Right cardiac atrium (tissue), 5 donors: Measurements from ENCODE around the gene RDH16. TPM values are rescaled to one million over a fixed set of nuclear protein-coding genes. Genes with fewer than 3 reads are reported as not detected.

Source experiments
- ATAC-seq, 2 donors: fragments of 200-7000 bp; cut with Tn5 transposase; one replicate each; pipeline versions ENCODE4 v1.8.0 to v1.9.1; 2020; ENCODE audit warnings: moderate library complexity in 2 of 2, mild to moderate bottlenecking in 1 of 2
- DNase-seq, 3 donors: peaks; one replicate each; pipeline ENCODE4 v3.0.0-alpha.2; 2020
- H3K27ac ChIP-seq: one replicate; pipeline ENCODE4 v1.5.1; 2013; ENCODE audit warnings: mild to moderate bottlenecking, low read length, control low read depth, moderate library complexity
- H3K27me3 ChIP-seq: one replicate; pipeline ENCODE4 v1.6.1; 2013; ENCODE audit not compliant: control insufficient read depth, insufficient read depth
- H3K4me1 ChIP-seq: one replicate; pipeline ENCODE4 v1.6.1; 2013; ENCODE audit warnings: low read length; ENCODE audit not compliant: control insufficient read depth, insufficient read depth
- H3K4me3 ChIP-seq: one replicate; pipeline ENCODE4 v1.5.1; 2013; ENCODE audit warnings: low read length, control low read depth
- H3K9me3 ChIP-seq: one replicate; pipeline ENCODE4 v1.6.1; 2013; ENCODE audit warnings: low read length; ENCODE audit not compliant: control insufficient read depth
- WGBS: extraction: QIAGEN DNeasy Blood & Tissue Kit; methylation state at CpG from one replicate; pipeline ENCODE4 v1.1.7; 2013; 5-methylcytosine and 5-hydroxymethylcytosine counted together
- intact Hi-C, 4 donors: fragments of 100-400 bp; cut with DNase I; formaldehyde crosslinking; loops; one replicate each; pipeline versions ENCODE4 v1.11.0 to v1.14.0; 2022 to 2023
- polyA plus RNA-seq: library from polyadenylated mRNA; stranded (reverse); fragments of 200-250 nt; gene quantifications from one replicate; pipeline ENCODE4 v1.2.3, GENCODE V29; 2013
- total RNA-seq, 4 donors: library from RNA; stranded (reverse); fragmentation: NEBNext Ultra II Directional; extraction: Animal tissue kit (Norgen Biotek cat#: 25700); gene quantifications; one replicate each; pipeline ENCODE4 v1.2.1, GENCODE V29; 2021
- donor health status: healthy with polysubstance abuse.
- donor health status: DM: no; HTN: yes; CAD: no.
- donor health status: DM: no; HTN: no; CAD: no.
- donor health status: DM: no; HTN: yes; CAD: no; lungs with severe emphysema.
- donor health status: DM: yes; HTN: yes; CAD: no.

The RDH16 gene
- total and polyA plus RNA-seq, 5 donors, result 0.06 to 0.31 (median 0.28) TPM

GRCh38 chr12:56998316-56998715 is 40.9 kb upstream of the RDH16 start:
- no peak overlapping the region for H3K27ac ChIP-seq
- ATAC-seq (no peak), DNase-seq (no peak)
- 73% methylated on average over 6 of the region's 6 CpGs for WGBS
- peaks cover 2% of the 10 kb centered on the region for H3K4me1 ChIP-seq
- H3K4me3 ChIP-seq, result no peak overlapping the region
- intact Hi-C loops, result loop anchor here in 1 of 4 donors (10.0 kb wide), 1 partner anchor 234 kb away; the partner anchor contains the start of gene HSD17B6
- H3K9me3 ChIP-seq, result no peaks in the 10 kb centered on the region
- no peaks in the 10 kb centered on the region for H3K27me3 ChIP-seq

GRCh38 chr12:56996793-56997545 is 39.6 kb upstream of the RDH16 start:
- Histone ChIP-seq H3K27me3 (no peaks in the 10 kb centered on the region), H3K4me3 (no peak overlapping the region), H3K9me3 (no peaks in the 10 kb centered on the region), H3K27ac (no peak overlapping the region), H3K4me1 (peaks cover 2% of the 10 kb centered on the region)
- peak in 1 of 3 donors; percentile 67 for DNase-seq
- 60% methylated on average over 12 of the region's 12 CpGs for WGBS
- peak; percentile 38 to 61 for ATAC-seq
- intact Hi-C loops, result loop anchor here in 1 of 4 donors (10.0 kb wide), 1 partner anchor 232 kb away; the partner anchor contains the start of gene HSD17B6

GRCh38 chr12:56995930-56996496 is 38.6 kb upstream of the RDH16 start:
- no peak for ATAC-seq
- no peaks in the 10 kb centered on the region for H3K27me3 ChIP-seq
- no peaks in the 10 kb centered on the region for H3K9me3 ChIP-seq
- H3K27ac ChIP-seq, result no peak overlapping the region
- no peak for DNase-seq
- intact Hi-C loops, result loop anchor here in 1 of 4 donors (10.0 kb wide), 1 partner anchor 231 kb away; the partner anchor contains the start of gene HSD17B6
- WGBS, result 91% methylated on average over 11 of the region's 11 CpGs
- H3K4me3 ChIP-seq, result no peak overlapping the region
- no peaks in the 10 kb centered on the region for H3K4me1 ChIP-seq

GRCh38 chr12:56995201-56995929 is 38.0 kb upstream of the RDH16 start:
- intact Hi-C loops, result loop anchor here in 1 of 4 donors (10.0 kb wide), 1 partner anchor 231 kb away; the partner anchor contains the start of gene HSD17B6
- no peaks in the 10 kb centered on the region for H3K4me1 ChIP-seq
- no peak for ATAC-seq

GRCh38 chr12:56994231-56994746 is 36.9 kb upstream of the RDH16 start:
- intact Hi-C loops, result loop anchor here in 1 of 4 donors (10.0 kb wide), 1 partner anchor 229 kb away; the partner anchor contains the start of gene HSD17B6
- DNase-seq (no peak), ATAC-seq (no peak)
- 62% methylated on average over 10 of the region's 10 CpGs for WGBS
- H3K4me3 ChIP-seq, result no peak overlapping the region
- H3K27me3 ChIP-seq, result no peaks in the 10 kb centered on the region
- H3K4me1 ChIP-seq, result no peaks in the 10 kb centered on the region
- no peaks in the 10 kb centered on the region for H3K9me3 ChIP-seq
- H3K27ac ChIP-seq, result no peak overlapping the region

More at GRCh38 chr12:56995201-56995929, 38.0 kb upstream of the RDH16 start:
- WGBS, result 94% methylated on average over 26 of the region's 26 CpGs
- H3K27ac ChIP-seq, result no peak overlapping the region
- H3K27me3 ChIP-seq, result no peaks in the 10 kb centered on the region
- H3K4me3 ChIP-seq, result no peak overlapping the region
- no peaks in the 10 kb centered on the region for H3K9me3 ChIP-seq
- DNase-seq, result no peak

GRCh38 chr12:56993346-56993745 is 35.9 kb upstream of the RDH16 start:
- no peak overlapping the region for H3K27ac ChIP-seq
- DNase-seq (no peak), ATAC-seq (no peak)
- H3K27me3 ChIP-seq, result no peaks in the 10 kb centered on the region
- no peak overlapping the region for H3K4me3 ChIP-seq
- 75% methylated on average over 10 of the region's 10 CpGs for WGBS
- H3K4me1 ChIP-seq, result no peaks in the 10 kb centered on the region
- intact Hi-C loops, result loop anchor here in 1 of 4 donors (10.0 kb wide), 1 partner anchor 229 kb away; the partner anchor contains the start of gene HSD17B6
- no peaks in the 10 kb centered on the region for H3K9me3 ChIP-seq

GRCh38 chr12:56991319-56992246 is 34.2 kb upstream of the RDH16 start:
- WGBS, result 68% methylated on average over 8 of the region's 8 CpGs
- H3K4me3 ChIP-seq, result no peak overlapping the region
- peak; percentile 54 to 87 (median 85) for DNase-seq
- H3K27me3 ChIP-seq, result no peaks in the 10 kb centered on the region
- ATAC-seq, result peak; percentile 62 to 71
- no peaks in the 10 kb centered on the region for H3K9me3 ChIP-seq
- no peak overlapping the region for H3K27ac ChIP-seq
- intact Hi-C loops, result loop anchor here in 1 of 4 donors (10.0 kb wide), 1 partner anchor 227 kb away; the partner anchor contains the start of gene HSD17B6
- H3K4me1 ChIP-seq, result peaks cover 6% of the 10 kb centered on the region

- Histone ChIP-seq H3K4me1 (peaks cover 6% of the 10 kb centered on the region), H3K27ac (no peak overlapping the region), H3K4me3 (no peak overlapping the region), H3K9me3 (no peaks in the 10 kb centered on the region), H3K27me3 (no peaks in the 10 kb centered on the region)
- ATAC-seq, result peak; percentile 23 to 47
- no peak for DNase-seq
- intact Hi-C loops, result loop anchor here in 1 of 4 donors (10.0 kb wide), 1 partner anchor 226 kb away; the partner anchor contains the start of gene HSD17B6
- 43% methylated on average over 7 of the region's 7 CpGs for WGBS
Measured at GRCh38 chr12:56990648-56991318, 33.4 kb upstream of the RDH16 start.

- no peak for DNase-seq
- no peaks in the 10 kb centered on the region for H3K9me3 ChIP-seq
- 57% methylated on average over 7 of the region's 7 CpGs for WGBS
- ATAC-seq, result no peak
- H3K27ac ChIP-seq, result no peak overlapping the region
- H3K27me3 ChIP-seq, result no peaks in the 10 kb centered on the region
- intact Hi-C loops, result loop anchor here in 3 of 4 donors (5.0 to 10.0 kb wide), 3 partner anchors 145 to 228 kb away; partner anchors contain the start of gene HSD17B6 (in 3 of the 3)
- H3K4me3 ChIP-seq, result no peak overlapping the region
- peaks cover 6% of the 10 kb centered on the region for H3K4me1 ChIP-seq
Measured at GRCh38 chr12:56989861-56990610, 32.6 kb upstream of the RDH16 start.
